CD4-positive, alpha-beta T cell (primary cell): ENCODE data around the gene TSPAN16. TPM values are rescaled to one million over a fixed set of nuclear protein-coding genes. Genes with fewer than 3 reads are reported as not detected.

Experiments
- ATAC-seq: fragments of 200-7000 bp; cut with Tn5 transposase; one replicate; pipeline ENCODE4 v1.10.0; 2022; ENCODE audit warnings: mild to moderate bottlenecking; ENCODE audit not compliant: poor library complexity
- CTCF ChIA-PET: fragments of 350-600 bp; sonication (Branson Sonifier 250); formaldehyde crosslinking; loops from one replicate; lab custom pipeline; 2021; ENCODE audit warnings: antibody characterized with exemption, inconsistent platforms; lab: Charles Lee
- POLR2A ChIA-PET: fragments of 350-600 bp; sonication (Branson Sonifier 250); formaldehyde crosslinking; loops from one replicate; lab custom pipeline; 2021; ENCODE audit warnings: antibody characterized with exemption, inconsistent platforms; lab: Charles Lee
- DNase-seq, 14 experiments: peaks; one replicate each; pipeline ENCODE4 v3.0.0-alpha.2; 2013 to 2020; ENCODE audit warnings: mixed read lengths in 2 of 14
- H3K27ac ChIP-seq, 2 donors: one replicate each; pipeline versions ENCODE4 v1.5.1 to v1.7.0; 2013; ENCODE audit warnings: low read length in 2 of 2, low read depth in 1 of 2, mild to moderate bottlenecking in 1 of 2
- H3K27me3 ChIP-seq, 2 experiments: 1 replicate in 1 of 2; 2 replicates in 1 of 2; pipeline versions ENCODE4 v1.6.1 to v1.7.0; 2013; ENCODE audit warnings: low read length in 2 of 2, control low read depth in 1 of 2, mild to moderate bottlenecking in 1 of 2, moderate library complexity in 1 of 2; ENCODE audit not compliant: insufficient read depth in 2 of 2, control insufficient read depth in 1 of 2
- H3K36me3 ChIP-seq: one replicate; pipeline ENCODE4 v1.6.1; 2013; ENCODE audit warnings: low read length, control low read depth; ENCODE audit not compliant: insufficient read depth
- H3K4me1 ChIP-seq: one replicate; pipeline ENCODE4 v1.6.1; 2013; ENCODE audit warnings: low read length, control low read depth; ENCODE audit not compliant: insufficient read depth
- H3K4me3 ChIP-seq: one replicate; pipeline ENCODE4 v1.5.1; 2013; ENCODE audit warnings: mild to moderate bottlenecking, low read length, moderate library complexity
- H3K9me3 ChIP-seq, 2 experiments: 1 replicate in 1 of 2; 2 replicates in 1 of 2; pipeline versions ENCODE4 v1.6.1 to v1.7.0; 2013; ENCODE audit warnings: low read length in 2 of 2, mild to moderate bottlenecking in 2 of 2, control low read depth in 1 of 2, moderate library complexity in 1 of 2; ENCODE audit not compliant: control insufficient read depth in 1 of 2, insufficient read depth in 1 of 2
- H3K27ac Mint-ChIP-seq: one replicate; pipeline ENCODE4 v1.8.0; 2020; ENCODE audit warnings: mixed read lengths
- H3K27me3 Mint-ChIP-seq: one replicate; pipeline ENCODE4 v1.8.0; 2021; ENCODE audit warnings: mixed read lengths
- H3K36me3 Mint-ChIP-seq: one replicate; pipeline ENCODE4 v1.8.0; 2021; ENCODE audit warnings: low read depth, mixed read lengths
- H3K4me1 Mint-ChIP-seq: one replicate; pipeline ENCODE4 v1.8.0; 2021; ENCODE audit warnings: low read depth, mixed read lengths
- H3K4me3 Mint-ChIP-seq: one replicate; pipeline ENCODE4 v1.8.0; 2020; ENCODE audit warnings: mild to moderate bottlenecking, mixed read lengths
- H3K9me3 Mint-ChIP-seq: one replicate; pipeline ENCODE4 v1.8.0; 2020; ENCODE audit warnings: mixed read lengths
- intact Hi-C, 2 experiments: fragments of 100-400 bp; cut with DNase I in 1 of 2; cut with micrococcal nuclease in 1 of 2; formaldehyde crosslinking; loops; one replicate each; pipeline versions ENCODE4 v1.15.1 to v1.9.0; 2023 to 2025; cut with DNase I, micrococcal nuclease
- polyA plus RNA-seq, 2 donors: library from polyadenylated mRNA; unstranded; fragments of 120-200 nt; gene quantifications; one replicate each; pipeline ENCODE4 v1.2.1, GENCODE V29; 2013
- total RNA-seq, 174 experiments: library from RNA in 2 of 174; stranded (reverse) in 2 of 174; gene quantifications; one replicate each; pipeline ENCODE4 v1.2.3 and lab custom pipeline; 2021 to 2026
- TF ChIP-seq, protein P1 (sequence below): fragments of 200-600 bp; IDR thresholded peaks from one replicate; pipeline ENCODE4 v1.8.0; 2022; ENCODE audit warnings: antibody characterized with exemption, mild to moderate bottlenecking

The TSPAN16 gene, protein sequence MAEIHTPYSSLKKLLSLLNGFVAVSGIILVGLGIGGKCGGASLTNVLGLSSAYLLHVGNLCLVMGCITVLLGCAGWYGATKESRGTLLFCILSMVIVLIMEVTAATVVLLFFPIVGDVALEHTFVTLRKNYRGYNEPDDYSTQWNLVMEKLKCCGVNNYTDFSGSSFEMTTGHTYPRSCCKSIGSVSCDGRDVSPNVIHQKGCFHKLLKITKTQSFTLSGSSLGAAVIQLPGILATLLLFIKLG
- not detected for total RNA-seq
- polyA plus RNA-seq (2013, experiment 1 of 2), result 0.11 TPM
- not detected for polyA plus RNA-seq (2013, experiment 2 of 2)
- 0 to 0.19 (median 0) reads per million in 172 experiments for total RNA-seq (lab: John Stamatoyannopoulos, UW)

DNA sequence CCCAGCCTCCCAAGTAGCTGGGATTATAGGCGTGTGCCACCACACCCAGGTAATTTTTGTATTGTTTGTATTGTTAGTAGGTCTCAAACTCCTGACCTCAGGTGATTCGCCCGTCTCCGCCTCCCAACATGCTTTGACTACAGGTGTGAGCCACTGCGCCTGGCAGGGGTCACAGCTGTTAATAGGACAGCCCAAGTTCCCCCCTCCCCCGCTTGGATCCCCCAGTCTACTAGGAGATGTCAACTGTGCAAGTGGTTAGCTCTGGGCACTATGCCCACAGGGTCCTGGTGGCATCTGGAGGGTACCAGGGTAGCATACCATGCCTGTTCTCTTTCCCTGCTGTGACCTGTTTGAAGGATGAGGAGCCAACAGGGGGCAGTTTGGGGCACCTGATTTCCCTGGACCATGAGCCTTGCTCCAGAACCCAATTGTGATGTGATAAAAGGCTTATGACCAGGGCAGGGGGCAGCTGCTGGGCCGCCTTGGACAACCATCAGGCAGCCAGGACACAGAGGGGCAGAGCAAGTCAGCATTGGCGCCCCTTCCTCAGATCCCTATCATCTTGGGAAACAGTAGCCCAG, at the start of gene TSPAN16:
Gene TSPAN16 (plus strand): TSS at position 496 of the 581 bp plus-strand sequence. CDS start 138 bp downstream, outside the sequence.
- CTCF ChIA-PET, result interaction anchor here (1.2 kb wide), 1 partner anchor 187 kb away, joined by 3 read pairs; no protein-coding TSS in a partner anchor
- DNase-seq (no peak), ATAC-seq (no peak)
- Histone ChIP-seq H3K4me3 (no peak within 1 kb of the TSS), H3K4me1 (peaks cover 11% of the 10 kb centered on the region), H3K27ac (no peak within 1 kb of the TSS), H3K27me3 (peaks cover 14 to 16% of the 10 kb centered on the region in 2 experiments), H3K9me3 (no peaks in the 10 kb centered on the region), H3K36me3 (no peaks in the 10 kb centered on the region)
- H3K27ac Mint-ChIP-seq, result no peak within 1 kb of the TSS
- peaks cover 9% of the 10 kb centered on the region for H3K4me1 Mint-ChIP-seq
- intact Hi-C loops, result no loop called here
- POLR2A ChIA-PET, result no interaction called here
- H3K27me3 Mint-ChIP-seq, result peaks cover 34% of the 10 kb centered on the region
- H3K9me3 Mint-ChIP-seq, result no peaks in the 10 kb centered on the region
- H3K4me3 Mint-ChIP-seq, result no peak within 1 kb of the TSS
- TF ChIP-seq, protein P1, sequence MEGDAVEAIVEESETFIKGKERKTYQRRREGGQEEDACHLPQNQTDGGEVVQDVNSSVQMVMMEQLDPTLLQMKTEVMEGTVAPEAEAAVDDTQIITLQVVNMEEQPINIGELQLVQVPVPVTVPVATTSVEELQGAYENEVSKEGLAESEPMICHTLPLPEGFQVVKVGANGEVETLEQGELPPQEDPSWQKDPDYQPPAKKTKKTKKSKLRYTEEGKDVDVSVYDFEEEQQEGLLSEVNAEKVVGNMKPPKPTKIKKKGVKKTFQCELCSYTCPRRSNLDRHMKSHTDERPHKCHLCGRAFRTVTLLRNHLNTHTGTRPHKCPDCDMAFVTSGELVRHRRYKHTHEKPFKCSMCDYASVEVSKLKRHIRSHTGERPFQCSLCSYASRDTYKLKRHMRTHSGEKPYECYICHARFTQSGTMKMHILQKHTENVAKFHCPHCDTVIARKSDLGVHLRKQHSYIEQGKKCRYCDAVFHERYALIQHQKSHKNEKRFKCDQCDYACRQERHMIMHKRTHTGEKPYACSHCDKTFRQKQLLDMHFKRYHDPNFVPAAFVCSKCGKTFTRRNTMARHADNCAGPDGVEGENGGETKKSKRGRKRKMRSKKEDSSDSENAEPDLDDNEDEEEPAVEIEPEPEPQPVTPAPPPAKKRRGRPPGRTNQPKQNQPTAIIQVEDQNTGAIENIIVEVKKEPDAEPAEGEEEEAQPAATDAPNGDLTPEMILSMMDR, result no peak
- no peaks in the 10 kb centered on the region for H3K36me3 Mint-ChIP-seq

DNA sequence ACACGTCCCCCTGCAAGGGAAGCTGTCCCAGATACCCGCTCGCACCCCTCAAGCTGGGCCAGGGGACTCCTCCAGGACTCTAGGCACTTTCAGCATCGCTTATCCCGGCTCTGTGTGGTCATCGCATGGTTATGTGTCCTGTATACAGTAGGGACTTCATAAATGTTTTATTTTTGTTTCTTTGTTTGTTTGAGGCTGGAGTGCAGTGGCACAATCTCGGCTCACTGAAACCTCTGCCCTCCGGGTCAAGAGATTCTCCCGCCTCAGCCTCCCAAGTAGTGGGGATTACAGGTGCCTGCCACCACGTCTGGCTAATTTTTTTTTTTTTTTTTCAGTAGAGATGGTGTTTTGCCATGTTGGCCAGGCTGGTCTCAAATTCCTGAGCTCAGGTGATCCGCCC, 49.0 kb upstream of the TSPAN16 start:
- H3K36me3 Mint-ChIP-seq, result no peaks in the 10 kb centered on the region
- intact Hi-C loops, result no loop called here
- DNase-seq (no peak), ATAC-seq (no peak)
- POLR2A ChIA-PET, result no interaction called here
- peaks cover 5% of the 10 kb centered on the region for H3K4me1 Mint-ChIP-seq
- H3K27me3 ChIP-seq, result peaks cover 3 to 9% of the 10 kb centered on the region in 2 experiments
- CTCF ChIA-PET, result no interaction called here
- H3K27ac Mint-ChIP-seq, result no peak overlapping the region
- H3K9me3 Mint-ChIP-seq, result no peaks in the 10 kb centered on the region
- TF ChIP-seq, protein P1, result no peak
- H3K4me3 Mint-ChIP-seq, result no peak overlapping the region
- H3K4me3 ChIP-seq, result no peak overlapping the region
- H3K36me3 ChIP-seq, result no peaks in the 10 kb centered on the region
- H3K9me3 ChIP-seq, result peaks cover 0 to 9% of the 10 kb centered on the region in 2 experiments
- H3K27ac ChIP-seq, result no peak overlapping the region
- H3K27me3 Mint-ChIP-seq, result peaks cover 34% of the 10 kb centered on the region
- H3K4me1 ChIP-seq, result peaks cover 9% of the 10 kb centered on the region

DNA sequence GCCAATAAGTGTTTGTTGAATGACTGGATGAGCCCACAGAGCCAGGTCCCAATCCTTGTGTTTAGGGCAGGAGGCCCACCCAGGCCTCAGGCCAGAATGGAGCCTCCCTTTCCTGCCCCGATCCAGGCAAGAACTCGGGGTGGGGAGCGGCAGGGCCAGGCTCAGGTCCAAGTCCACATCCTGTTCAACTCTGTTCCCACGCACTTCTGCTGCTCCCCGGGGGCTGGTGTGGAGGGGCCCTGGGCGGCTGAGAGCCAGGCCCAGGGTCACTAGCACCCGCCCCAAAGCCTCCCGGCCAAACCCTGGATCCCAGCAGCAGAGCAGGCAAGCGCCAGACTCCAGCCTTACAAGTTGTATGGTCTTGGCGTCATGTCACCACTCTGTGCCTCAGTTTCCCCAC, 48.6 kb upstream of the TSPAN16 start:
- Histone ChIP-seq H3K27ac (no peak overlapping the region), H3K36me3 (no peaks in the 10 kb centered on the region), H3K4me3 (no peak overlapping the region), H3K9me3 (peaks cover 0 to 9% of the 10 kb centered on the region in 2 experiments), H3K4me1 (peaks cover 9% of the 10 kb centered on the region), H3K27me3 (peaks cover 0 to 6% of the 10 kb centered on the region in 2 experiments)
- Mint-ChIP-seq H3K27me3 (peaks cover 32% of the 10 kb centered on the region), H3K9me3 (no peaks in the 10 kb centered on the region), H3K36me3 (no peaks in the 10 kb centered on the region), H3K4me1 (peaks cover 5% of the 10 kb centered on the region), H3K4me3 (no peak overlapping the region), H3K27ac (no peak overlapping the region)
- TF ChIP-seq, protein P1, result no peak
- ATAC-seq, result no peak
- CTCF ChIA-PET, result no interaction called here
- intact Hi-C loops, result no loop called here
- POLR2A ChIA-PET, result no interaction called here
- no peak for DNase-seq
